GM12878 (cell line): ENCODE data around the gene YWHAG. TPM values are rescaled to one million over a fixed set of nuclear protein-coding genes. Genes with fewer than 3 reads are reported as not detected.

Experiments used
- ATAC-seq: fragments of 200-7000 bp; cut with Tn5 transposase; 3 replicates; pipeline ENCODE4 v1.9.1; 2020; ENCODE audit warnings: mild to moderate bottlenecking, moderate library complexity
- BruUV-seq: library from RNA; stranded (reverse); fragments of 400-500 nt; replicated peaks from 2 replicates; lab custom pipeline; 2021; lab: Mats Ljungman, UMichigan
- CTCF ChIA-PET: fragments of 300-600 bp; sonication (Branson Sonifier 250); formaldehyde crosslinking; extraction: SDS; loops from one replicate; lab custom pipeline; 2021; ENCODE audit warnings: inconsistent platforms; lab: Yijun Ruan, JAX
- POLR2A ChIA-PET: fragments of 350-600 bp; formaldehyde crosslinking; extraction: SDS; loops from one replicate; lab custom pipeline; 2021; ENCODE audit warnings: inconsistent platforms; lab: Charles Lee
- RAD21 ChIA-PET: fragments of 300-600 bp; sonication (Branson Sonifier 250); formaldehyde crosslinking; loops from one replicate; lab custom pipeline; 2023; ENCODE audit warnings: antibody characterized with exemption; ENCODE audit not compliant: unreplicated experiment; lab: Charles Lee
- SMC1A ChIA-PET: fragments of 300-600 bp; sonication (Branson Sonifier 250); formaldehyde crosslinking; loops from one replicate; lab custom pipeline; 2023; ENCODE audit not compliant: unreplicated experiment, uncharacterized antibody; lab: Charles Lee
- DNase-seq: peaks from one replicate; pipeline ENCODE4 v3.0.0-alpha.2; 2011; ENCODE audit warnings: low read depth, low spot score
- FAIRE-seq: peaks from 3 replicates; lab custom pipeline; 2011; peaks lifted over from hg19 to GRCh38; lab: Jason Lieb, UNC
- H2AFZ ChIP-seq: 2 replicates; pipeline ENCODE4 v1.6.0; 2011; ENCODE audit warnings: low read depth, low read length, control low read depth; ENCODE audit not compliant: control insufficient read depth
- H3K27ac ChIP-seq: 2 replicates; pipeline ENCODE4 v1.5.1; 2011; ENCODE audit warnings: control low read depth; ENCODE audit not compliant: control insufficient read depth, insufficient read depth
- H3K27me3 ChIP-seq, 2 experiments: replicated peaks in 1 of 2; 2 replicates each; pipeline versions ENCODE4 v1.6.0 to v1.6.1; 2011; ENCODE audit warnings: low read length in 1 of 2; ENCODE audit not compliant: control insufficient read depth in 2 of 2, insufficient read depth in 2 of 2
- H3K36me3 ChIP-seq, 2 experiments: 2 replicates each; pipeline ENCODE4 v1.5.1; 2011; ENCODE audit warnings: low read length in 1 of 2; ENCODE audit not compliant: control insufficient read depth in 2 of 2, insufficient read depth in 2 of 2
- H3K4me1 ChIP-seq: 2 replicates; pipeline ENCODE4 v1.6.1; 2011; ENCODE audit warnings: mild to moderate bottlenecking, low read length, moderate library complexity, mixed read lengths; ENCODE audit not compliant: control insufficient read depth, insufficient read depth
- H3K4me2 ChIP-seq: 2 replicates; pipeline ENCODE4 v1.6.0; 2011; ENCODE audit warnings: control low read depth; ENCODE audit not compliant: control insufficient read depth, insufficient read depth
- H3K4me3 ChIP-seq: fragments of 200-600 bp; sonication (generic); 2 replicates; pipeline ENCODE4 v1.5.1; 2016
- H3K79me2 ChIP-seq: 2 replicates; pipeline ENCODE4 v1.6.0; 2011; ENCODE audit warnings: low read length; ENCODE audit not compliant: control insufficient read depth, insufficient read depth
- H3K9ac ChIP-seq: 2 replicates; pipeline ENCODE4 v1.8.0; 2011; ENCODE audit warnings: low read length, control low read depth, mixed read lengths; ENCODE audit not compliant: control insufficient read depth, insufficient read depth
- H3K9me3 ChIP-seq: replicated peaks from 3 replicates; pipeline ENCODE4 v1.5.1; 2011; ENCODE audit warnings: mild to moderate bottlenecking, low read length; ENCODE audit not compliant: control insufficient read depth, insufficient read depth
- H4K20me1 ChIP-seq: 2 replicates; pipeline ENCODE4 v1.6.0; 2011; ENCODE audit not compliant: control insufficient read depth, insufficient read depth
- ETV6 ChIP-seq, 2 experiments: fragments of 450-650 bp in 1 of 2; IDR thresholded peaks in 1 of 2; conservative IDR thresholded peaks in 1 of 2; 2 replicates each; pipeline ENCODE4 v1.6.1; 2014; ENCODE audit warnings: antibody characterized with exemption in 1 of 2, borderline replicate concordance in 1 of 2, low read depth in 1 of 2, mild to moderate bottlenecking in 1 of 2, moderate library complexity in 1 of 2
- GATAD2B ChIP-seq: fragments of 450-650 bp; conservative IDR thresholded peaks from 2 replicates; pipeline ENCODE4 v1.6.1; 2017; ENCODE audit warnings: low read depth, mild to moderate bottlenecking, moderate library complexity
- HCFC1 ChIP-seq: fragments of 150-350 bp; IDR thresholded peaks from 2 replicates; pipeline ENCODE4 v1.6.1; 2014; ENCODE audit warnings: low read length
- MEF2A ChIP-seq: IDR thresholded peaks from 2 replicates; pipeline ENCODE4 v1.6.1; 2011; ENCODE audit warnings: low read depth, mild to moderate bottlenecking, low read length, moderate library complexity; ENCODE audit not compliant: insufficient read depth
- MXI1 ChIP-seq: fragments of 150-350 bp; IDR thresholded peaks from 2 replicates; pipeline ENCODE4 v1.6.1; 2011; ENCODE audit warnings: low read depth, mild to moderate bottlenecking, inconsistent platforms, low read length, improper control_type of control experiment
- RBBP5 ChIP-seq: fragments of 200-600 bp; sonication (generic); conservative IDR thresholded peaks from 2 replicates; pipeline ENCODE4 v1.6.1; 2016
- SREBF2 ChIP-seq: IDR thresholded peaks from 2 replicates; pipeline ENCODE4 v1.6.1; 2012; ENCODE audit warnings: mild to moderate bottlenecking, low read length
- WGBS: methylation state at CpG from one replicate; pipeline ENCODE4 v1.1.6; 2016; ENCODE audit warnings: low lambda C conversion rate; ENCODE audit not compliant: insufficient replicate concordance, insufficient coverage; ENCODE audit errors: missing lambda C conversion rate; 5-methylcytosine and 5-hydroxymethylcytosine counted together
- in situ Hi-C: fragments of 300-500 bp; cut with MboI; formaldehyde crosslinking; loops from 9 replicates; pipeline ENCODE4 v1.14.3; 2018; ENCODE audit warnings: mixed read lengths
- intact Hi-C: fragments of 100-400 bp; cut with micrococcal nuclease; formaldehyde crosslinking; loops from one replicate; pipeline ENCODE4 v1.14.2; 2022; ENCODE audit not compliant: unreplicated experiment
- polyA plus RNA-seq, 11 experiments: library from polyadenylated mRNA; depleted of rRNA in 4 of 11; unstranded in 6 of 11; stranded (reverse) in 5 of 11; fragments of >200 nt; fragmentation: Nextera tagmentation in 4 of 11; fragmentation: Illumina TruSeq in 1 of 11; extraction: Ambion mirVana in 4 of 11; extraction: Trizol in 1 of 11; gene quantifications; 1 replicate in 1 of 11; 2 replicates in 10 of 11; pipeline versions ENCODE4 v1.2.1 to v1.2.3, GENCODE V29; 2011 to 2016; ENCODE audit warnings: inconsistent platforms in 2 of 11, missing spikeins in 2 of 11, low read depth in 1 of 11
- total RNA-seq, 4 experiments: library from RNA; depleted of rRNA in 3 of 4; stranded (reverse); fragments of >200 nt in 3 of 4; fragmentation: Illumina TruSeq in 1 of 4; extraction: Trizol in 1 of 4; gene quantifications; 2 replicates each; pipeline versions ENCODE4 v1.2.1 to v1.2.3, GENCODE V29; 2013 to 2021
- TF ChIP-seq, protein P1 (sequence below): fragments of 450-650 bp; conservative IDR thresholded peaks from 2 replicates; pipeline ENCODE4 v1.6.1; 2017; ENCODE audit warnings: mild to moderate bottlenecking, moderate library complexity
- TF ChIP-seq, protein P2 (sequence below): IDR thresholded peaks from 2 replicates; pipeline ENCODE4 v1.6.1; 2011; ENCODE audit warnings: mild to moderate bottlenecking, low read depth, low read length, moderate library complexity; ENCODE audit not compliant: insufficient replicate concordance

YWHAG gene
- total and polyA plus RNA-seq, 10 of the 15 experiments (the other 5 are each of a cell fraction or from before 2014, with no cell fraction given), result 20.2 to 157 (median 41.3) TPM

DNA sequence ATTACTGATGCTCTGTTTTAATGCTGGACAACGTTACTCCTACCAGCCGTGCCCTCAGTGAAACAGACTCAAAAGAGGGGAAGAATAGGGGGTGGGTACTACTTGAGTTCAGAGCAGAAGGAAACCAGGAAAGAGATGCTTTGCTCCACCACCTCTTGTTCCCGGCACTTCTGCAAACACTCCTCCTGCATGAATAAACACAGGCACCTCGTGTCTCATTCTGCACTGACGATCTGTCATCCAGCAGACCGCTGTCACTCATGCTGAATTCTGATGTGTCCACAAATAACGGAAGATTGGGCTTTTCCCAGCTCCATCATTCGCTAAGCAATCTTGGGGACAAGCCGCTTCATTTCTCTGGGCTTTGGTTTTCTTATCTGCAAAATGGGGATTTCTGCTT, 26.7 kb downstream of the YWHAG start:
- Histone ChIP-seq H3K27me3 (no peaks in the 10 kb centered on the region), H3K27ac (no peak overlapping the region), H4K20me1 (peaks cover 9% of the 10 kb centered on the region), H3K36me3 (peaks cover 17 to 29% of the 10 kb centered on the region in 2 experiments), H3K4me1 (no peaks in the 10 kb centered on the region), H3K79me2 (peaks cover 48% of the 10 kb centered on the region), H3K4me2 (no peak overlapping the region), H3K4me3 (no peak overlapping the region), H2AFZ (no peak overlapping the region), H3K9me3 (no peaks in the 10 kb centered on the region), H3K9ac (no peak overlapping the region)
- intact Hi-C loops, result no loop called here
- TF ChIP-seq RBBP5, result no peak
- TF ChIP-seq, protein P1, sequence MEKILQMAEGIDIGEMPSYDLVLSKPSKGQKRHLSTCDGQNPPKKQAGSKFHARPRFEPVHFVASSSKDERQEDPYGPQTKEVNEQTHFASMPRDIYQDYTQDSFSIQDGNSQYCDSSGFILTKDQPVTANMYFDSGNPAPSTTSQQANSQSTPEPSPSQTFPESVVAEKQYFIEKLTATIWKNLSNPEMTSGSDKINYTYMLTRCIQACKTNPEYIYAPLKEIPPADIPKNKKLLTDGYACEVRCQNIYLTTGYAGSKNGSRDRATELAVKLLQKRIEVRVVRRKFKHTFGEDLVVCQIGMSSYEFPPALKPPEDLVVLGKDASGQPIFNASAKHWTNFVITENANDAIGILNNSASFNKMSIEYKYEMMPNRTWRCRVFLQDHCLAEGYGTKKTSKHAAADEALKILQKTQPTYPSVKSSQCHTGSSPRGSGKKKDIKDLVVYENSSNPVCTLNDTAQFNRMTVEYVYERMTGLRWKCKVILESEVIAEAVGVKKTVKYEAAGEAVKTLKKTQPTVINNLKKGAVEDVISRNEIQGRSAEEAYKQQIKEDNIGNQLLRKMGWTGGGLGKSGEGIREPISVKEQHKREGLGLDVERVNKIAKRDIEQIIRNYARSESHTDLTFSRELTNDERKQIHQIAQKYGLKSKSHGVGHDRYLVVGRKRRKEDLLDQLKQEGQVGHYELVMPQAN, result no peak
- TF ChIP-seq MXI1, result no peak
- TF ChIP-seq MEF2A, result no peak
- no peak for TF ChIP-seq SREBF2
- no peak for TF ChIP-seq GATAD2B
- TF ChIP-seq HCFC1, result no peak
- TF ChIP-seq, protein P2, sequence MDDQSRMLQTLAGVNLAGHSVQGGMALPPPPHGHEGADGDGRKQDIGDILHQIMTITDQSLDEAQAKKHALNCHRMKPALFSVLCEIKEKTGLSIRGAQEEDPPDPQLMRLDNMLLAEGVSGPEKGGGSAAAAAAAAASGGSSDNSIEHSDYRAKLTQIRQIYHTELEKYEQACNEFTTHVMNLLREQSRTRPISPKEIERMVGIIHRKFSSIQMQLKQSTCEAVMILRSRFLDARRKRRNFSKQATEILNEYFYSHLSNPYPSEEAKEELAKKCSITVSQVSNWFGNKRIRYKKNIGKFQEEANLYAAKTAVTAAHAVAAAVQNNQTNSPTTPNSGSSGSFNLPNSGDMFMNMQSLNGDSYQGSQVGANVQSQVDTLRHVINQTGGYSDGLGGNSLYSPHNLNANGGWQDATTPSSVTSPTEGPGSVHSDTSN, result no peak
- no peak for TF ChIP-seq ETV6 (conservative IDR thresholded peaks at IDR 0.05 in 1 of 2, IDR thresholded peaks at IDR 0.05 in 1 of 2; ENCODE audit: borderline replicate concordance in 1 of 2, low read depth in 1 of 2)
- no TSS peak for BruUV-seq
- ChIA-PET POLR2A (no interaction called here), RAD21 (no interaction called here), CTCF (interaction anchor here (1.8 kb wide), 1 partner anchor 22 kb away, joined by 6 read pairs; no protein-coding TSS in a partner anchor), SMC1A (no interaction called here)
- in situ Hi-C loops, result no loop called here
- no peak for DNase-seq
- WGBS, result 58% methylated on average over 9 of the region's 9 CpGs
- no peak for FAIRE-seq
- ATAC-seq, result no peak
